ENCODE results near the gene ACOT8.

DNA sequence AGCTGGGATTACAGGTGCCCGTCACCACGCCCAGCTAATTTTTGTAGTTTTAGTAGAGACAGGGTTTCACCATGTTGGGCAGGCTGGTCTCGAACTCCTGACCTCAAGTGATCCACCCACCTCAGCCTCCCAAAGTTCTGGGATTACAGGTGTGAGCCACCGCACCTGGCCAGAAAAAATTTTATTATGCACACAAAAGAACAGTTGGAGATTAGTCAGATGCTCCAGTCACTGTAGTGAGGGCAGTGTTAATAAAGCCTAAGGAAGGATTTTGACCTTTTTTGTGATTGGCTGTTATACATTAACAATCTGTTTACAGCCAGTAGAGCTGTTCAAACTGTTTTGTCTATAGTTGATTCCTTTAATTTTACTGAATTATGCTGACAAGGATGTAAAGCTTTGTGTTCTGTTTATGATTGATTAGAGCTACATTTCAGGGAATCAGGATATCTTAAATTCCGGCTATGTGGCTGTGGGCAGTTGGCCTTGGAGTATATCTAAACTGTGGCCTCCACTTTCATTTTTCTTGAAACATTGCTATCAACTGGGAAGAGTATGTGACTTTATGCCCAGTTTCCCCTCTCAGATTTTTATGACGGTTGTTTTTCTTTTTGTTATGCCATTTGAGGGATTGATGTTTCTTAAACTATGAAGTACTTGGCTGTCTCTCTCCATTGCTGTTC lies 10.1 kb upstream of the ACOT8 start:
- TF ChIP-seq, protein P1, sequence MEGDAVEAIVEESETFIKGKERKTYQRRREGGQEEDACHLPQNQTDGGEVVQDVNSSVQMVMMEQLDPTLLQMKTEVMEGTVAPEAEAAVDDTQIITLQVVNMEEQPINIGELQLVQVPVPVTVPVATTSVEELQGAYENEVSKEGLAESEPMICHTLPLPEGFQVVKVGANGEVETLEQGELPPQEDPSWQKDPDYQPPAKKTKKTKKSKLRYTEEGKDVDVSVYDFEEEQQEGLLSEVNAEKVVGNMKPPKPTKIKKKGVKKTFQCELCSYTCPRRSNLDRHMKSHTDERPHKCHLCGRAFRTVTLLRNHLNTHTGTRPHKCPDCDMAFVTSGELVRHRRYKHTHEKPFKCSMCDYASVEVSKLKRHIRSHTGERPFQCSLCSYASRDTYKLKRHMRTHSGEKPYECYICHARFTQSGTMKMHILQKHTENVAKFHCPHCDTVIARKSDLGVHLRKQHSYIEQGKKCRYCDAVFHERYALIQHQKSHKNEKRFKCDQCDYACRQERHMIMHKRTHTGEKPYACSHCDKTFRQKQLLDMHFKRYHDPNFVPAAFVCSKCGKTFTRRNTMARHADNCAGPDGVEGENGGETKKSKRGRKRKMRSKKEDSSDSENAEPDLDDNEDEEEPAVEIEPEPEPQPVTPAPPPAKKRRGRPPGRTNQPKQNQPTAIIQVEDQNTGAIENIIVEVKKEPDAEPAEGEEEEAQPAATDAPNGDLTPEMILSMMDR (IDR thresholded peaks at IDR 0.05): no peak
- TF ChIP-seq POLR2A (IDR thresholded peaks at IDR 0.05) (no peak), POLR2AphosphoS5 (IDR thresholded peaks at IDR 0.05; ENCODE audit: insufficient read depth in 1 of 2, low read depth in 1 of 2) (no peak)
